GM21723 (cell line): ENCODE measurements around the gene SLCO2A1.

ENCODE experiments used
- ATAC-seq: cut with Tn5 transposase; IDR thresholded peaks from one replicate; pipeline ENCODE4 v1.9.1; 2021; ENCODE audit warnings: mild to moderate bottlenecking, moderate library complexity; ENCODE audit not compliant: unreplicated experiment

Gene SLCO2A1

DNA sequence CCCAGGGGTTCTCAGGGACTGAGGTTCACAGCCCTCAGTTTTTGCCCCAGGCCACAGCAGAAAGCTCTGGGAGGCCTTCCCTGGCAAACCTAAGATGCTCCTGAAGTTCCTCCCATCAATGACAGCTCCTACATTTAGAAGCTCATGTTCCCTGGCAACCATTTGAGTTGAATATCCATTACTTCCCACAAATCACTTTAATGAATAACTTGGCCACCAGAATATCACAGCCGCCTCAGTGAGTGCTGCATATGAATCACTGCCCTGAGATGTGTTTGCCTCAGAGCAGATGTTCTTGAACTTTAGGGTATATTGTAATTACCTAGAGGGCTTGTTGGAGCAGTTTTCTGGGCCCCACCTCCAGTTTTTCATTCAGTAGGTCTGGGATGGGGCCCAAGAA lies 27.4 kb downstream of the SLCO2A1 start:
- ATAC-seq: no peak

DNA sequence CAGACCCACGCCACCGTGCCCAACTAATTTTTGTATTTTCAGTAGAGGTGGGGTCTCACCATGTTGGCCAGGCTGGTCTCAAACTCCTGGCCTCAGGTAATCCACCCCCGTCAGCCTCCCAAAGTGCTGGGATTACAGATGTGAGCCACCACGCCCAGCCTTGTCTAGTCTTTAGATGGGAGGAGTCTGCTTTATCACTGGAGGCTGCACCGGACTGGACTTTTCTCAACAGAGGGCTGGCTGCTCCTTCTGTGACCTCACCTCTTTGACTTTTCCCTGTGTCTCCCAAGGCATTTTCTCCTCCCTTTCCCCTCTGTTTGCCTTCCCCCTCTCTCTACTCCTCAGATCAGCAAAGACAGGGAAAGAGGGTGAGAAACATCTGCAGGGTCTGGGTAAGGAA lies 28.5 kb downstream of the SLCO2A1 start:
- ATAC-seq: no peak

DNA sequence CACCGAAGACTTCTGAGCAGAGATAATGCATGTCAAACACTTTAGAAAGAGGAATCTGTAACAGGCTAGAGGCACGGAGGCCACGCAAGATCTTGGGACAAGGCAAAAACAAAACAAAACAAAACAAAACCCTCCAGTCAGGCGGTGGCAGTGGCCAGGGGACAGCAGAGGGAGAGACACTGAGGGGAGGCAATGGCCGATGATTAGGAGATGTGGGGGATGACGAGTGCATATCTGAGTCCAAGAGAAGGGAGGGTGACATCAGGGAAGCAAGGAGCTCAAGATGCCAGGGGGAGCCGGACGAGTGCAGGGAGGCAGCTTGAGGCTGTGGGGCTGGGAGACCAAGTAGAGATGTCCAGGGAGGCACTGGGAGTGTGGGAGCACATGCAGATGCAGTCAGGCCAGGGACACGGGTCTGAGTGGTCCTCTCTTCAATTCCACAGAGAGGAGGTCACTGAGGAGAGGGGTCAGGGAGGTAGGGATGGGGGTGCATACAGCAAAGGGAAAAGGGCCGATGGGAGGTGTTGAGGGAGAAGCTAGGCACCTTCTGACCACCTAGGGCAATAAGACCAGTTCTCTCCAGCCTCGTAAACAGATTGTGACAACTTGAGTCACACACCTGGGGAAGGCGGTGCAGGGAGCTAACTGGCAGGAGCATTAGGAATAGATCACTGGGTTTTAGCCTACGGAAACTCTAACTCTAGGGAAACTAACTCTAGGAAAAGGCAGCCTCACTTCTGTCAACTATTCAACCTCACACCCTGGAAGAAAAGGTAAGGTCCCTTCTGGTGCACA lies 29.6 kb downstream of the SLCO2A1 start:
- no peak for ATAC-seq

GRCh38 chr3:133998691-133999241 lies 31.0 kb downstream of the SLCO2A1 start:
- no peak for ATAC-seq

DNA sequence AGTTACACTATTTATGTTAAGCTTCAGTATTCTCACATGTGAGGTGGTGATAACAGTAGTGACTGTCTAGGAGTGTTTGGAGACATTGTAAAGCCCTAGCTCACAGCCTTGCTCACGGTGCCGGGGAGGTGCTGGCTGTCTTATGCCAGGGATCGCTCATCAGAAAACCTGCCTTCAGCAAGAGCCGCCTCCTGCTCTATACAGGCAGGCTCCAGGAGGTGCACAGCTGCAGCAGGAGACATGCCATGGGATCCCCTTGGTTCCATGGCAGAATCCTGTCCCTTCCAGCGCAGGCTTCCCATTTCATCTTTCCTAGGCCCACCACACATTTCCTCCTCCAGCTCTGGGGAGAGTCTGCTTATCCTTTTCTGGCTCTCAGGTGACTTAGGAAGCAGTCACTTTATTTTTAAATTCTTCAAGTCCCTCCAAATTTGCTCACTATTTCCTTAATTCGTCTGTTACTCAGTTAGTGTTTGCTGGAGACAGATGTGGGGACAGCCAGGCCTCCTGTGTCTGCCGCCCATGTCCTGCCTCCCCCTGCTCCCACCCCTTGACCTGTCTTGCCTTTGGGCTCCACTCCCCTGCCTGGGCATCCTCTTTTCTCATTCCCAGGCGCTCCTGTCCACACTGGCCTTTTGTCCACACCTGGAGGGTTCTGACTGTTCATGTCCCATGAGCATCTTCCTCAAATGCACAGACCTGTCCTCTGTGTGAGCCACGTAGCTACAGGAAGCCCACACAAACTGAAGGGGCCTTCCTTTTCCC lies 31.7 kb downstream of the SLCO2A1 start:
- no peak for ATAC-seq

GRCh38 chr3:133996996-133997395 lies 32.7 kb downstream of the SLCO2A1 start:
- no peak for ATAC-seq

DNA sequence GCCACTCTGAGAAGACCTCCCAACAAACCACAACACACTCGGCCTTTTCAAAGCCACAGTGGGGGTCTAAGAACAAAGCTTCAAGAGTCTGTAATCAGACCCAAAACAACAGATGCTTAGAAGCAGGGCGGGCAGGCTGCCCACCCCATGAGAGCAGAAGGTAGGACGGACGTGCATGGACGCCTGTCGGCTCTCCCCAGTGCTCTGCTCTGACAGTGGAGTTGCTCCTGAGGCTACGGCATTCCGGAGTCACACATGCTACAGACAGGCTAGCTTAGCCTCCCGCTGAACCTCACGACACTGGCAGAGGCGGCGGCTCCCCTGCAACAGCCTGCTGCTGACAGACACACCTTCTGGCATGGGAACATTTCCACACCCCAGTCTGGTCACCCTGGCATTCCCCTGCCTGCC lies 33.5 kb downstream of the SLCO2A1 start:
- no peak for ATAC-seq

GRCh38 chr3:133995264-133995663 lies 34.5 kb downstream of the SLCO2A1 start:
- ATAC-seq: no peak

DNA sequence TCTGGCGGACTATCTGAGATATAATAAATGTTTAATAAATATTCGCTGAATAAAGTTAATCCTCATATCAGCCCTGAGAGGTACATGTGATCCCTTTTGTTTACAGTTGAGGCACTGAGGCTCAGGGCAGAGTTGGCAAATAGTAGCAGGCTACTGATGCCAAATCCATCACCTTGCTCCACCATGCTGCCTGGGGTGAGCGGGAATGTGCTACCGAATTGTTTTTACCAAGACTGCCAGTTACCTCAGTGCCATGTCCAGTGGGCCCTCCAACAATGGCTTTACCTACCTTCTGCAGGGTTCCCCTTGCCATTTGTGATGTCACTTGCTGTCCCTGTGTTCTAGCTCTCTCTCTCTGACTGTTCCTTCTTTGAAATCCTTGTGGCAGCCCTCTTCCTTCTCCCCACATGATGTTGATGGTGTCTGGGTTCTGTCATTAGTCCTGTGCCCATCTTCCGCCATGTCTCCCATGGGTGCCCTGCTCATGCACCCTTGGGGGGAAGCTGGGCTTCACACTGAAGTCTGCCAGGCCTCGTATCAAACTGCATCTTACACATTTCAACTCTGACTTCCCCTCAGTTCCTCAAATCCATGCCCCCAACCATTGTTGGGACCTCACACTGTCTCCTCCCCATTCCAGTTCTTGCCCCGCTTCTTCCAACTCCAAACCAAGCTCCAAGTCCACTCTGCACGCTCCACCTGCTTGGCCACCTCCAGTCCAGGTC lies 35.4 kb downstream of the SLCO2A1 start:
- no peak for ATAC-seq

DNA sequence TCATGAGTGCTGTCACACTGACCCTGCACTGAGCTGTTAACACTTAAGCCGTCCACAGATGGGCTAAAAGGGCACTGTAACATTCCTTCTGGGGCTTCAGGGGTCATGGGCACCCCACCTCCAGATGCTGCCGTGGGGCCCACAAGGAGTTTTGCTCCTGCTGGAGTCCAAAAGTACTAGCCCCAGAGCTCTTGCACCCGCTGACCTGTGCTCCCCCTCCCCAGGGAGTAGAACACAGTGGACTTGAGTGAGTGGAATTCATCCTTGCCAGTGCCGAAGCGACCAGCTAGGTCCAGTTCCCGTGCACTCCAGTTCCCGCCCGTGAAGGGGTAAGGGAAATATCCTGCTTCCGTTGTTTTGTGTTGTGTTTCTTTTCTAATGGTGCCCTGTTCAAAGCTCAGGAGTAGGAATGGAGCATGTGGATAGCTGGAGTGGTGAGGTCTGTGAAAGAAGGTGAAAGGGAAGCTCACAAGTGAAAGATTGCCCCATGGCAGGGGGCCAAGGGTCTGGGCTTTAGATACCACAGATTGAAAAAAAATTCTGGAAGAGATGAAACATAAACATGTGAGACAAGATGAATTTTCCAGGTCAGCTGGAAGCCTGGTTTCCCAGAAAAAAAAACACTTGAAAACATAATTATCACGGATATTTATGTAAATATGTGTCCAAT lies 36.6 kb downstream of the SLCO2A1 start:
- ATAC-seq: no peak

- no peak for ATAC-seq
Measured at GRCh38 chr3:133992381-133992780, 37.3 kb downstream of the SLCO2A1 start.

DNA sequence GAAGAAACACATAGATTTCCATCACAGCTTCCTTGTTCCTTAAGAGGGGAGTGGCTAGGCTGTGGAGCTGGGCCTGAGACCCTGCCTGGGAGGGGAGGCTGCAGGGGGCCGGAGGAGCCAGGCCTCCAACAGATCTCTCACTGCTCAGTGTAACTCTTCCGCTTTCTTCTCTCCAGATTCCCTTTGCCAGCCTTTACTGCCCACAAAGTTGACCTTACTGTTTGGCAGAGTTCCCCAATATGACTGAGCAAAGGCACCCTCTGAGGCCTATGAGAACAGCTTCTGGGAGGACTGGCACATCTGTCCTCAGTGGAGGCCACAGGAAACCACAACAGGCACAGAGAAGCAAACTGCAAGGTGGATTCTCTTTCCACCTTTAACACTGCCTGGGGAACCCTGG lies 38.1 kb downstream of the SLCO2A1 start:
- ATAC-seq: no peak

DNA sequence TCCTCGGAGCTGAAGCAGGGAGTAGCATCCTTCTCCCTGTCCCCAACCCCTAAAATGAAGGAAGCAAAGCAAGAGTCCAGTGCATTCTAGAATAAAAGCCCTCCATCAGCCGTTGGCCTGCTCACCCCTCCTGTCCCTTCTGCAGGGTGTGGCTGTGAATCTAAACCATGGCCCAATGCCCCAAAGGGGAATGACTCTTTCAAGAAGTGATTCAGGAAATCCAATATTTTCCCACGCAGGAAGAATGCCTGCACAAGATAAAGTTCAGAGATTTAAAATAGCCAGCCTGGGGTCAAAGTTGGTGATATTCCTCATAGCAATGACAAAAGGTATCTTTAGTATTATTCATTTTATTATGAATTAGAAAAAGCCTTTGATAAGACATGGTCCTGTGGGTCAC lies 38.5 kb downstream of the SLCO2A1 start:
- no peak for ATAC-seq

GRCh38 chr3:133989936-133990702 lies 39.6 kb downstream of the SLCO2A1 start:
- no peak for ATAC-seq

GRCh38 chr3:133988631-133989161 lies 41.0 kb downstream of the SLCO2A1 start:
- no peak for ATAC-seq

DNA sequence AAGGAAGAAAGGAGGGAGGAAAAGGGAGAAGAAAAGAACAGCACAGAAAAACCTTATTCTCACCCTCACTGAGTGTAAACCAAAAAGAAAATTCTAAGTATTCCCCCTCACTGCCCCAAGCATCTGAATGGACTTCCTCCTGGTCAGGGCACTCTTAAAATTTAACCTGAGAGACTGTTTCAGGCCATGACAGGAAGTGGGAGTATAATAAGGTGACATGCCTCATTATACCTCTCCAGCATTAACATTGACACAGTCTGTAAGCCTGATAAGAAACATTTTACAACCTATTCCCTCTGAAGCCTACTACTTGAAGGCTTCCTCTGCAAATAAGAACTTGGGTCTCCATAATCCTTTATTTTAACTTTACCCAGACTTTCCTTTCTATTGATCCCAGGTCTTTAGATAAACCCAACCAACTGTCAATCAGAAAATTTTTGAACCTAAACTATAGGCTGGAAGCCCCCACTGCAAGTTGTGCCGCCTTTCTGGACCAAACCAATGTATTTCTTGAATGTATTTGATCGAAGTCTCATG lies 41.7 kb downstream of the SLCO2A1 start:
- no peak for ATAC-seq

GRCh38 chr3:133987136-133987535 lies 42.6 kb downstream of the SLCO2A1 start:
- ATAC-seq: no peak

DNA sequence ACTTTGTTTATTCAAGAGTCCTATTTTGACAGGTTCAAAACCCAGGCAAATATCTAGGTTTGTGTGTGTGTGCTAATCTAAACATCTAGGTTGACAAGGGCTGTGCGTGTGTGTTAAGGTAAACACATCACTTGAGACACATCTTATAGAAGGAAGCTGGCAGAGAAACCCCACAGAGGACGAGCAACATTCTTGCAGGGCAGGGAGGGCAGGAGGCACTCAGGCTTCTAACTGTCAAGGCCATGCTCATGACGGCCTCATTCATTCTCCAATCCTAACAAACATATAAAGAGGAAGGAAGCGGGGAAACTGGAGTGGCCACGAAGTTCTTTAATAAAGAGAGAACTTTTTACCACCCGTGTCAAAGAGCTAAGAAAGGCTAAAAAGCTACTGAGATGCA lies 43.4 kb downstream of the SLCO2A1 start:
- no peak for ATAC-seq

DNA sequence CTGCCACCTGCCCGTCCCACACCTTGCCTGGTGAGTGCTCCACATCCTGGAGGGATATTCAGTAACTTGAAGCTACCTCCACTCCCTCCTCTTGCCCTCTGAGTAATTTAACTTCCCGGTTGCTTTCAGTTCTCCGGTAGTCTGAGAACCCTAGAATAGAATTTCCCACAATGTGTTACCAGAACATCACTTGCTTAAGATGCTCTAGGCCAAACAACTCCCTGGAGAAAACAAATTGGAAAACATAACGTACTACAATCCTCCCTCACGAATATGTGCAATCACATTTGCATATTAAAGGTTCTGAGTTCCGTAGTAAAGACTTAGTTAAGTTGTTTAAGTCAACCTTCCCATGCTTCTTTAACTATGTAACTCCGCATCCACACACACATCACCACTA lies 44.8 kb downstream of the SLCO2A1 start:
- no peak for ATAC-seq
